ENCODE data around the gene TMEM19.
A peak's percentile ranks its signal among the peaks of the same experiment; 100 is the strongest.

TMEM19 gene

GRCh38 chr12:71685914-71686657, at the start of gene TMEM19:
TSS of gene TMEM19 (plus strand) at chr12:71686082. CDS start at chr12:71686681, 599 bp downstream.
- H3K27ac Mint-ChIP-seq (ENCODE audit: low read depth) = peak within 1 kb of the TSS; percentile 93
- H3K4me3 Mint-ChIP-seq = peak within 1 kb of the TSS; percentile 96
- H3K4me1 Mint-ChIP-seq = peaks cover 10% of the 10 kb centered on the region
- no peaks in the 10 kb centered on the region for H3K9me3 Mint-ChIP-seq
- peaks cover 3% of the 10 kb centered on the region for H3K36me3 Mint-ChIP-seq (ENCODE audit: insufficient read depth)
- peak; percentile 92 for ATAC-seq (replicated peaks; ENCODE audit: extremely low read depth, poor library complexity, severe bottlenecking)
- no peaks in the 10 kb centered on the region for H3K27me3 Mint-ChIP-seq
- DNase-seq (ENCODE audit: low spot score in 2 of 2) = peak; percentile 71 to 72

GRCh38 chr12:71636704-71637115, 49.2 kb upstream of the TMEM19 start:
- no peak for DNase-seq (ENCODE audit: low spot score in 2 of 2)

GRCh38 chr12:71638499-71638898, 47.4 kb upstream of the TMEM19 start:
- DNase-seq (ENCODE audit: low spot score in 2 of 2) = no peak
- no peak overlapping the region for H3K4me3 Mint-ChIP-seq
- peaks cover 16% of the 10 kb centered on the region for H3K4me1 Mint-ChIP-seq
- no peaks in the 10 kb centered on the region for H3K27me3 Mint-ChIP-seq
- H3K27ac Mint-ChIP-seq (ENCODE audit: low read depth) = no peak overlapping the region
- H3K36me3 Mint-ChIP-seq (ENCODE audit: insufficient read depth) = peaks cover 76% of the 10 kb centered on the region
- H3K9me3 Mint-ChIP-seq = no peaks in the 10 kb centered on the region
- ATAC-seq (replicated peaks; ENCODE audit: extremely low read depth, poor library complexity, severe bottlenecking) = no peak

More at GRCh38 chr12:71636704-71637115, 49.2 kb upstream of the TMEM19 start:
- ATAC-seq (replicated peaks; ENCODE audit: extremely low read depth, poor library complexity, severe bottlenecking) = no peak
- Mint-ChIP-seq H3K9me3 (no peaks in the 10 kb centered on the region), H3K27ac (ENCODE audit: low read depth) (no peak overlapping the region), H3K4me1 (peaks cover 11% of the 10 kb centered on the region), H3K36me3 (ENCODE audit: insufficient read depth) (peaks cover 79% of the 10 kb centered on the region), H3K27me3 (no peaks in the 10 kb centered on the region), H3K4me3 (no peak overlapping the region)

GRCh38 chr12:71639341-71639760, 46.5 kb upstream of the TMEM19 start:
- no peaks in the 10 kb centered on the region for H3K9me3 Mint-ChIP-seq
- ATAC-seq (replicated peaks; ENCODE audit: extremely low read depth, poor library complexity, severe bottlenecking) = no peak
- H3K27me3 Mint-ChIP-seq = no peaks in the 10 kb centered on the region
- H3K27ac Mint-ChIP-seq (ENCODE audit: low read depth) = peak overlapping the region; percentile 39
- no peak for DNase-seq (ENCODE audit: low spot score in 2 of 2)
- H3K36me3 Mint-ChIP-seq (ENCODE audit: insufficient read depth) = peaks cover 77% of the 10 kb centered on the region
- no peak overlapping the region for H3K4me3 Mint-ChIP-seq
- peaks cover 23% of the 10 kb centered on the region for H3K4me1 Mint-ChIP-seq

- no peak overlapping the region for H3K4me3 Mint-ChIP-seq
- ATAC-seq (replicated peaks; ENCODE audit: extremely low read depth, poor library complexity, severe bottlenecking) (no peak), DNase-seq (ENCODE audit: low spot score in 2 of 2) (no peak)
- H3K4me1 Mint-ChIP-seq = peaks cover 28% of the 10 kb centered on the region
- H3K9me3 Mint-ChIP-seq = no peaks in the 10 kb centered on the region
- no peak overlapping the region for H3K27ac Mint-ChIP-seq (ENCODE audit: low read depth)
- H3K27me3 Mint-ChIP-seq = no peaks in the 10 kb centered on the region
- peaks cover 75% of the 10 kb centered on the region for H3K36me3 Mint-ChIP-seq (ENCODE audit: insufficient read depth)
Observed at GRCh38 chr12:71640316-71640715, 45.6 kb upstream of the TMEM19 start.

- H3K36me3 Mint-ChIP-seq (ENCODE audit: insufficient read depth) = peaks cover 68% of the 10 kb centered on the region
- H3K9me3 Mint-ChIP-seq = no peaks in the 10 kb centered on the region
- no peak for DNase-seq (ENCODE audit: low spot score in 2 of 2)
- no peak for ATAC-seq (replicated peaks; ENCODE audit: extremely low read depth, poor library complexity, severe bottlenecking)
- peaks cover 29% of the 10 kb centered on the region for H3K4me1 Mint-ChIP-seq
- H3K27ac Mint-ChIP-seq (ENCODE audit: low read depth) = peak overlapping the region; percentile 46
- H3K4me3 Mint-ChIP-seq = no peak overlapping the region
- H3K27me3 Mint-ChIP-seq = no peaks in the 10 kb centered on the region
Observed at GRCh38 chr12:71641390-71641789, 44.5 kb upstream of the TMEM19 start.

- DNase-seq (ENCODE audit: low spot score in 2 of 2) (no peak), ATAC-seq (replicated peaks; ENCODE audit: extremely low read depth, poor library complexity, severe bottlenecking) (no peak)
- Mint-ChIP-seq H3K27me3 (no peaks in the 10 kb centered on the region), H3K4me3 (no peak overlapping the region), H3K36me3 (ENCODE audit: insufficient read depth) (peaks cover 70% of the 10 kb centered on the region), H3K4me1 (peaks cover 23% of the 10 kb centered on the region), H3K9me3 (no peaks in the 10 kb centered on the region), H3K27ac (ENCODE audit: low read depth) (peak overlapping the region; percentile 46)
Observed at GRCh38 chr12:71642264-71642663, 43.6 kb upstream of the TMEM19 start.

GRCh38 chr12:71645268-71645667, 40.6 kb upstream of the TMEM19 start:
- Mint-ChIP-seq H3K36me3 (ENCODE audit: insufficient read depth) (peaks cover 57% of the 10 kb centered on the region), H3K27ac (ENCODE audit: low read depth) (peak overlapping the region; percentile 2), H3K4me3 (no peak overlapping the region), H3K27me3 (no peaks in the 10 kb centered on the region), H3K9me3 (no peaks in the 10 kb centered on the region), H3K4me1 (peaks cover 18% of the 10 kb centered on the region)
- ATAC-seq (replicated peaks; ENCODE audit: extremely low read depth, poor library complexity, severe bottlenecking) = no peak
- no peak for DNase-seq (ENCODE audit: low spot score in 2 of 2)

- peaks cover 18% of the 10 kb centered on the region for H3K4me1 Mint-ChIP-seq
- H3K4me3 Mint-ChIP-seq = no peak overlapping the region
- ATAC-seq (replicated peaks; ENCODE audit: extremely low read depth, poor library complexity, severe bottlenecking) (no peak), DNase-seq (ENCODE audit: low spot score in 2 of 2) (no peak)
- H3K27me3 Mint-ChIP-seq = no peaks in the 10 kb centered on the region
- no peaks in the 10 kb centered on the region for H3K9me3 Mint-ChIP-seq
- peaks cover 54% of the 10 kb centered on the region for H3K36me3 Mint-ChIP-seq (ENCODE audit: insufficient read depth)
- no peak overlapping the region for H3K27ac Mint-ChIP-seq (ENCODE audit: low read depth)
Observed at GRCh38 chr12:71646512-71646911, 39.4 kb upstream of the TMEM19 start.

- H3K4me3 Mint-ChIP-seq = no peak overlapping the region
- DNase-seq (ENCODE audit: low spot score in 2 of 2) (no peak), ATAC-seq (replicated peaks; ENCODE audit: extremely low read depth, poor library complexity, severe bottlenecking) (no peak)
- H3K27ac Mint-ChIP-seq (ENCODE audit: low read depth) = no peak overlapping the region
- H3K36me3 Mint-ChIP-seq (ENCODE audit: insufficient read depth) = peaks cover 38% of the 10 kb centered on the region
- H3K4me1 Mint-ChIP-seq = peaks cover 13% of the 10 kb centered on the region
- no peaks in the 10 kb centered on the region for H3K27me3 Mint-ChIP-seq
- H3K9me3 Mint-ChIP-seq = no peaks in the 10 kb centered on the region
Observed at GRCh38 chr12:71648537-71648936, 37.3 kb upstream of the TMEM19 start.

GRCh38 chr12:71649401-71649800, 36.5 kb upstream of the TMEM19 start:
- Mint-ChIP-seq H3K27ac (ENCODE audit: low read depth) (peak overlapping the region; percentile 42), H3K9me3 (no peaks in the 10 kb centered on the region), H3K36me3 (ENCODE audit: insufficient read depth) (peaks cover 33% of the 10 kb centered on the region), H3K4me3 (no peak overlapping the region), H3K4me1 (peaks cover 10% of the 10 kb centered on the region), H3K27me3 (no peaks in the 10 kb centered on the region)
- no peak for ATAC-seq (replicated peaks; ENCODE audit: extremely low read depth, poor library complexity, severe bottlenecking)
- no peak for DNase-seq (ENCODE audit: low spot score in 2 of 2)

- DNase-seq (ENCODE audit: low spot score in 2 of 2) = no peak
- Mint-ChIP-seq H3K27ac (ENCODE audit: low read depth) (no peak overlapping the region), H3K36me3 (ENCODE audit: insufficient read depth) (peaks cover 32% of the 10 kb centered on the region), H3K27me3 (no peaks in the 10 kb centered on the region), H3K4me3 (no peak overlapping the region), H3K4me1 (peaks cover 30% of the 10 kb centered on the region), H3K9me3 (no peaks in the 10 kb centered on the region)
- no peak for ATAC-seq (replicated peaks; ENCODE audit: extremely low read depth, poor library complexity, severe bottlenecking)
Observed at GRCh38 chr12:71652656-71653055, 33.2 kb upstream of the TMEM19 start.

- no peak overlapping the region for H3K4me3 Mint-ChIP-seq
- no peaks in the 10 kb centered on the region for H3K27me3 Mint-ChIP-seq
- H3K27ac Mint-ChIP-seq (ENCODE audit: low read depth) = no peak overlapping the region
- no peak for ATAC-seq (replicated peaks; ENCODE audit: extremely low read depth, poor library complexity, severe bottlenecking)
- H3K36me3 Mint-ChIP-seq (ENCODE audit: insufficient read depth) = peaks cover 34% of the 10 kb centered on the region
- DNase-seq (ENCODE audit: low spot score in 2 of 2) = no peak
- H3K9me3 Mint-ChIP-seq = no peaks in the 10 kb centered on the region
- H3K4me1 Mint-ChIP-seq = peaks cover 30% of the 10 kb centered on the region
Observed at GRCh38 chr12:71653137-71653536, 32.7 kb upstream of the TMEM19 start.

Data from central memory CD8-positive, alpha-beta T cell (primary cell).